H9 (cell line): ENCODE data around the gene PEX7. TPM values are rescaled to one million over a fixed set of nuclear protein-coding genes. Genes with fewer than 3 reads are reported as not detected.
A peak's percentile ranks its signal among the peaks of the same experiment; 100 is the strongest.

Source experiments
- DNase-seq: peaks from one replicate; pipeline ENCODE4 v3.0.0-alpha.2; 2017
- H2AFZ ChIP-seq: one replicate; pipeline ENCODE4 v1.6.1; 2013; ENCODE audit warnings: mild to moderate bottlenecking, low read length, control low read depth, moderate library complexity
- H2AK5ac ChIP-seq: 2 replicates; pipeline ENCODE4 v1.6.1; 2013; ENCODE audit warnings: low read length, control low read depth, mixed read lengths; ENCODE audit not compliant: insufficient read length
- H2BK120ac ChIP-seq: one replicate; pipeline ENCODE4 v1.6.1; 2013; ENCODE audit warnings: low read depth, mild to moderate bottlenecking, low read length, control low read depth, inconsistent platforms; ENCODE audit not compliant: poor library complexity, severe bottlenecking
- H2BK12ac ChIP-seq: 2 replicates; pipeline ENCODE4 v1.6.1; 2013; ENCODE audit warnings: low read length, control low read depth, mixed read lengths, low read depth; ENCODE audit not compliant: insufficient read length
- H2BK15ac ChIP-seq: 2 replicates; pipeline ENCODE4 v1.6.1; 2013; ENCODE audit warnings: low read depth, low read length, control low read depth
- H2BK20ac ChIP-seq: one replicate; pipeline ENCODE4 v1.6.1; 2013; ENCODE audit warnings: low read depth, mild to moderate bottlenecking, low read length, control low read depth, inconsistent platforms; ENCODE audit not compliant: poor library complexity, severe bottlenecking
- H2BK5ac ChIP-seq: 2 replicates; pipeline ENCODE4 v1.6.1; 2013; ENCODE audit warnings: low read length, control low read depth, mixed read lengths; ENCODE audit not compliant: insufficient read length
- H3K14ac ChIP-seq: 2 replicates; pipeline ENCODE4 v1.6.1; 2013; ENCODE audit warnings: low read length, control low read depth; ENCODE audit not compliant: insufficient read depth
- H3K18ac ChIP-seq: 2 replicates; pipeline ENCODE4 v1.6.1; 2013; ENCODE audit warnings: low read depth, mild to moderate bottlenecking, mixed read lengths, low read length, control low read depth; ENCODE audit not compliant: insufficient read length
- H3K23ac ChIP-seq: 2 replicates; pipeline ENCODE4 v1.6.1; 2013; ENCODE audit warnings: low read length, control low read depth, mixed read lengths, low read depth; ENCODE audit not compliant: insufficient read length
- H3K23me2 ChIP-seq: 2 replicates; pipeline ENCODE4 v1.6.1; 2013; ENCODE audit warnings: low read depth, mild to moderate bottlenecking, mixed read lengths, low read length, control low read depth; ENCODE audit not compliant: insufficient read length, poor library complexity, severe bottlenecking
- H3K27ac ChIP-seq: 2 replicates; pipeline ENCODE4 v1.5.1; 2013; ENCODE audit warnings: low read length, control low read depth, mixed read lengths, low read depth; ENCODE audit not compliant: insufficient read length
- H3K27me3 ChIP-seq: 2 replicates; pipeline ENCODE4 v1.6.1; 2013; ENCODE audit warnings: low read length, control low read depth, inconsistent platforms; ENCODE audit not compliant: insufficient read depth
- H3K4ac ChIP-seq: 2 replicates; pipeline ENCODE4 v1.6.1; 2013; ENCODE audit warnings: low read depth, mild to moderate bottlenecking, control low read depth, inconsistent platforms, low read length, moderate library complexity
- H3K4me1 ChIP-seq: 2 replicates; pipeline ENCODE4 v1.6.1; 2013; ENCODE audit warnings: low read length, control low read depth, inconsistent platforms; ENCODE audit not compliant: insufficient read depth
- H3K4me2 ChIP-seq: 2 replicates; pipeline ENCODE4 v1.6.1; 2013; ENCODE audit warnings: low read length, control low read depth, mixed read lengths; ENCODE audit not compliant: insufficient read length, insufficient read depth
- H3K56ac ChIP-seq: 2 replicates; pipeline ENCODE4 v1.6.1; 2013; ENCODE audit warnings: low read depth, mild to moderate bottlenecking, mixed read lengths, low read length, control low read depth; ENCODE audit not compliant: insufficient read length
- H3K79me1 ChIP-seq: 2 replicates; pipeline ENCODE4 v1.6.1; 2013; ENCODE audit warnings: low read depth, mild to moderate bottlenecking, moderate library complexity, low read length, control low read depth, inconsistent platforms; ENCODE audit not compliant: insufficient read depth, poor library complexity, severe bottlenecking
- H3K79me2 ChIP-seq: 2 replicates; pipeline ENCODE4 v1.6.1; 2013; ENCODE audit warnings: low read length, control low read depth, inconsistent platforms; ENCODE audit not compliant: insufficient read depth
- H3K9ac ChIP-seq: 2 replicates; pipeline ENCODE4 v1.6.1; 2013; ENCODE audit warnings: low read length, control low read depth, mixed read lengths; ENCODE audit not compliant: insufficient read length; ENCODE audit errors: extremely low read depth
- H3K9me3 ChIP-seq: one replicate; pipeline ENCODE4 v1.6.1; 2013; ENCODE audit warnings: low read depth, low read length, inconsistent platforms; ENCODE audit not compliant: control insufficient read depth
- H3T11ph ChIP-seq: one replicate; pipeline ENCODE4 v1.6.1; 2013; ENCODE audit warnings: mild to moderate bottlenecking, low read length, control low read depth, inconsistent platforms
- H4K20me1 ChIP-seq: one replicate; pipeline ENCODE4 v1.6.1; 2013; ENCODE audit not compliant: control insufficient read depth, insufficient read length, insufficient read depth
- H4K5ac ChIP-seq: 2 replicates; pipeline ENCODE4 v1.6.1; 2013; ENCODE audit warnings: low read depth, mild to moderate bottlenecking, mixed read lengths, low read length, control low read depth; ENCODE audit not compliant: insufficient read length
- H4K8ac ChIP-seq: replicated peaks from 2 replicates; pipeline ENCODE4 v1.6.1; 2013; ENCODE audit warnings: low read length, control low read depth, mixed read lengths, low read depth; ENCODE audit not compliant: insufficient read length
- H4K91ac ChIP-seq: 2 replicates; pipeline ENCODE4 v1.6.1; 2013; ENCODE audit warnings: low read depth, mild to moderate bottlenecking, moderate library complexity, mixed read lengths, low read length, control low read depth; ENCODE audit not compliant: insufficient read length
- H3K27ac Mint-ChIP-seq, 3 experiments: 2 replicates in 2 of 3; 3 replicates in 1 of 3; pipeline ENCODE4 v1.8.0; 2020 to 2021; ENCODE audit warnings: mixed read lengths in 3 of 3, mild to moderate bottlenecking in 1 of 3, moderate library complexity in 1 of 3
- H3K27me3 Mint-ChIP-seq: 2 replicates; pipeline ENCODE4 v1.8.0; 2021; ENCODE audit warnings: low read depth, mild to moderate bottlenecking, moderate library complexity, mixed read lengths
- H3K36me3 Mint-ChIP-seq, 3 experiments: 2 replicates in 2 of 3; 3 replicates in 1 of 3; pipeline ENCODE4 v1.8.0; 2020 to 2021; ENCODE audit warnings: low read depth in 3 of 3, mixed read lengths in 3 of 3; ENCODE audit not compliant: insufficient read depth in 1 of 3
- H3K4me1 Mint-ChIP-seq, 2 experiments: 2 replicates each; pipeline ENCODE4 v1.8.0; 2020; ENCODE audit warnings: mixed read lengths in 2 of 2
- H3K4me3 Mint-ChIP-seq, 2 experiments: 2 replicates in 1 of 2; 3 replicates in 1 of 2; pipeline ENCODE4 v1.8.0; 2020 to 2021; ENCODE audit warnings: mild to moderate bottlenecking in 2 of 2, mixed read lengths in 2 of 2, moderate library complexity in 1 of 2
- H3K9me3 Mint-ChIP-seq, 2 experiments: 2 replicates in 1 of 2; 3 replicates in 1 of 2; pipeline ENCODE4 v1.8.0; 2020; ENCODE audit warnings: mild to moderate bottlenecking in 2 of 2, mixed read lengths in 2 of 2, moderate library complexity in 1 of 2
- CTCF ChIP-seq: fragments of 200-600 bp; sonication (generic); conservative IDR thresholded peaks from 3 replicates; pipeline ENCODE4 v1.8.0; 2021; ENCODE audit warnings: antibody characterized with exemption, mild to moderate bottlenecking
- WGBS: extraction: QIAGEN DNeasy Blood & Tissue Kit; methylation state at CpG from one replicate; pipeline ENCODE4 v1.1.7; 2013; ENCODE audit warnings: missing lambda C conversion rate, low lambda C conversion rate, mixed read lengths; ENCODE audit not compliant: insufficient read length; ENCODE audit errors: extremely low coverage; 5-methylcytosine and 5-hydroxymethylcytosine counted together
- total RNA-seq: library from RNA; stranded (reverse); gene quantifications from 2 replicates; pipeline ENCODE4 v1.2.1, GENCODE V29; 2021

PEX7 gene
- total RNA-seq, 1 experiment from 2014 or later, result 8.4 TPM

- Mint-ChIP-seq H3K27ac (peak overlapping the region; percentile 67 to 93 (median 77); a peak in 5 of 7 replicates), H3K4me3 (peak overlapping the region; percentile 81 to 83), H3K4me1 (peaks cover 3 to 10% of the 10 kb centered on the region in 2 experiments; a peak in 3 of 4 replicates), H3K9me3 (no peaks in the 10 kb centered on the region), H3K27me3 (peaks cover 10% of the 10 kb centered on the region), H3K36me3 (peaks cover 18 to 34% (median 19%) of the 10 kb centered on the region in 3 experiments; a peak in 6 of 7 replicates)
- no peak overlapping the region for H3K56ac ChIP-seq
- no peaks in the 10 kb centered on the region for H3K9me3 ChIP-seq
- no peak overlapping the region for H2BK120ac ChIP-seq
- no peak overlapping the region for H3K23ac ChIP-seq
- no peaks in the 10 kb centered on the region for H3K79me2 ChIP-seq
- H3K4me2 ChIP-seq, result peak overlapping the region; percentile 88
- H3T11ph ChIP-seq, result no peak overlapping the region
- no peaks in the 10 kb centered on the region for H3K79me1 ChIP-seq
- peak overlapping the region; percentile 93 for H2AFZ ChIP-seq
- H2BK12ac ChIP-seq, result peak overlapping the region; percentile 19
- H4K91ac ChIP-seq, result no peak overlapping the region
- H3K23me2 ChIP-seq, result peaks cover 5% of the 10 kb centered on the region
- TF ChIP-seq CTCF, result no peak
- H4K20me1 ChIP-seq, result no peaks in the 10 kb centered on the region
- H4K8ac ChIP-seq, result no peak overlapping the region
- H2BK15ac ChIP-seq, result no peak overlapping the region
- no CpG with 5 or more reads among the region's 11 CpGs for WGBS
- no peak overlapping the region for H2BK5ac ChIP-seq
- H2BK20ac ChIP-seq, result no peak overlapping the region
- no peak overlapping the region for H2AK5ac ChIP-seq
- peak overlapping the region; percentile 62 for H3K9ac ChIP-seq
- H4K5ac ChIP-seq, result peak overlapping the region; percentile 93
- no peaks in the 10 kb centered on the region for H3K27me3 ChIP-seq
- H3K14ac ChIP-seq, result 0 out of 2 replicates have a peak overlapping the region, but pooled peaks have one; percentile 45
- H3K18ac ChIP-seq, result no peak overlapping the region
- H3K4me1 ChIP-seq, result no peaks in the 10 kb centered on the region; the same call in 1 of the 2 replicates
- no peak overlapping the region for H3K27ac ChIP-seq
- peak; percentile 30 for DNase-seq
- no peak overlapping the region for H3K4ac ChIP-seq
These were observed 381 bp upstream of the PEX7 start for GRCh38 chr6:136822046-136822375.
